ENCODE data around the gene MTOR. TPM values are rescaled to one million over a fixed set of nuclear protein-coding genes. Genes with fewer than 3 reads are reported as not detected.
"Not testable (repeated sequence)": the region's sequence is repeated elsewhere in the genome, so short reads cannot be mapped to it uniquely, and the experiment has no call there.

Gene MTOR
- polyA plus RNA-seq, 3 donors, result 8.7 to 16.9 (median 12.6) TPM

DNA sequence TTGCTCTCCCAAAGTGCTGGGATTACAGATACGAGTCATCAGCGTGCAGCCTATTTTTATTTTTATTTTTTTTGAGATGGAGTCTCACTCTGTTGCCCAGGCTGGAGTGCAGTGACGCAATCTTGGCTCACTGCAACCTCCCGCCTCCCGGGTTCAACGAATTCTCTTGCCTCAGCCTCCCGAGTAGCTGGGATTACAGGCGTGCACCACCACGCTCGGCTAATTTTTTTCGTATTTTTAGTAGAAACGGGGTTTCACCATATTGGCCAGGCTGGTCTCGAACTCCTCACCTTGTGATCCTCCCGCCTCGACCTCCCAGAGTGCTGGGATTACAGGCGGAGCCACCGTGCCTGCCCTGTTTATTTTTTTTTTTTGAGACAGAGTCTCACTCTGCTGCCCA, 161.5 kb downstream of the MTOR start:
- H3K27ac ChIP-seq (ENCODE audit: low read depth, low read length), result not testable (repeated sequence)
- WGBS, 3 donors, result 95 to 97% (median 95%) methylated on average over 17 of the region's 17 CpGs

DNA sequence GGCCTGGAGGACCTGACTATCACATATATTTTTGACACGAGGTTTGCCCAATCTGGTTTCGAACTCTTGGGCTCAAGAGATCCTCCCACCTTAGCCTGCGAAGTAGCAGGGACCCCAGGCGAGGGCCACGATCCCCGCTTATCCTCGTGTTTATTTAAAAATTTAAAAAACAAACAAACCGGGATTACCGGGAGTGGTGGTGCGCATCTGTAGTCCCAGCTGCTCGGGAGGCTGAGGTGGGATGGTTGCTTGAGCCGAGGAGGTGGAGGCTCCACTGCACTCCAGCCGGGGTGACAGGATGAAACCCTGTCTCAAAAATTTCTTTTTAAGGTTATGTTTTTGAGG, 162.2 kb downstream of the MTOR start:
- 32 to 58% (median 52%) methylated on average over 13 of the region's 13 CpGs for WGBS, 3 donors
- H3K27ac ChIP-seq (ENCODE audit: low read depth, low read length), result no peak overlapping the region

DNA sequence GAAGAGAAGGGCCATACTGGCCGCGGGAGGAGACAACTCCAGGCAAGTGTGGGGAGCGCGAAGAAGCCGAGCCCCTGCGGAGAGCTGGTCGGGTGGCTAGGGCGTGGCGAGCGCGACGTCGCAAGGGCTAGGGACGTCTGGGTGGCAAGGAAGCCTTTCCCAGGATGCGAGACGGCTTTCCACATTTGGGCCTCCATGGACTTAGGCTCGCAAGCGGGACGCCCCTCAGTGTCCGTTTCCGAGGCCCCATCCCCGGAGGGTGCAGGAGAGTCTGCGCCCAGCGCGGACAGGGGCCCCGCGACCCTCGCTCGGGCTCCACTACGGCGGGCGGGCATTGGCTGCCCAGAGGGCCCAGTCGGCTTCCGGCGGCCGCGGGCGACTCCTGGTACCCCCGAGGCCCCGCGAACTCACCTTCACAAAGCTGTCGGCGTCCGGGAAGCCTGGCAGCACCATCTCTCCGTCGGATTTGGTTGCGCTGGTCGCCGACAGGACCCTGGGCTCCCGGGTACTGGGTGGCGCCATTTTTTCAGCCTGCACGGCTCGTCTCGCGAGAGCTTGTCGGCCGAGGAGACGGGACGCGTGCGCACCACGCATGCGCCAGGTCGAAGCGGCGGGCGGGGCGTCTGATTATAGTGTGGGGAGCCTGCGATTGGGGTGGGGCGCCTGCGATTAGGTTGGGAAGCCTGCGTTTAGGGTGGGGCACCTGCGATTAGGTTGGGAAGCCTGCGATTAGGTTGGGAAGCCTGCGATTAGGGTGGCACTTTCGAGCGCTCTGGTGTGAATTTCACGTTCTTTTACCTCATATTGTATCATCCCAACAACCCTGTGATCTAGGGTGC, 162.8 kb downstream of the MTOR start, which contains the start of gene EXOSC10:
Gene EXOSC10, minus strand, starts transcription at position 560 of the 839 bp plus-strand sequence. Its CDS starts 38 bp downstream, at position 522.
- WGBS, 3 donors, result 0 to 1% (median 1%) methylated on average over 70 to 78 of the region's 78 CpGs
- H3K27ac ChIP-seq (ENCODE audit: low read depth, low read length), result no peak within 1 kb of the TSS

DNA sequence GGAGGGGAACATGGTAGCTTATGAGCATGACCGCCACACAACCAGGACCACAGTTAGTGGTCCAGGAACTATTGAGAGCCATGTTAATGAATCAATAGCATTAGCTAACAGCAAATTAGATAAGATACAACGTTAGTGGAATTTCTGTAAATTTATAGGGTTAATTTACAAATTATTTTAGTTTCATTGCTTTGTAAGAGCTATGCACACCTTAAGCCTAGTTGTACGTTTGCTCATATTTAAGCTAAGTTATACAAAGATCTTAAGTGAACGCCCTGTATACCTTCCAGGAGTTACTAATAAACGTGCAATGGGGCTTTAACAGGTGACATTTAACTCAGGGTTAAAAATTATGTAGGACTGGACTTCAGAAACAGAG, 163.4 kb downstream of the MTOR start:
- WGBS, 3 donors, result 12 to 18% (median 14%) methylated on average over 5 of the region's 5 CpGs
- no peak overlapping the region for H3K27ac ChIP-seq (ENCODE audit: low read depth, low read length)

DNA sequence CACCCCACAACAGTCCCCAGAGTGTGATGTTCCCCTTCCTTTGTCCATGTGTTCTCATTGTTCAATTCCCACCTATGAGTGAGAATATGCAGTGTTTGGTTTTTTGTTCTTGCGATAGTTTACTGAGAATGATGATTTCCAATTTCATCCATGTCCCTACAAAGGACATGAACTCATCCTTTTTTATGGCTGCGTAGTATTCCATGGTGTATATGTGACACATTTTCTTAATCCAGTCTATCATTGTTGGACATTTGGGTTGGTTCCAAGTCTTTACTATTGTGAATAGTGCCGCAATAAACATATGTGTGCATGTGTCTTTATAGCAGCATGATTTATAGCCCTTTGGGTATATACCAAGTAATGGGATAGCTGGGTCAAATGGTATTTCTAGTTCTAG, 178.6 kb downstream of the MTOR start:
- 88 to 100% (median 95%) methylated on average over 2 of the region's 3 CpGs for WGBS, 3 donors
- not testable (repeated sequence) for H3K27ac ChIP-seq (ENCODE audit: low read depth, low read length)

DNA sequence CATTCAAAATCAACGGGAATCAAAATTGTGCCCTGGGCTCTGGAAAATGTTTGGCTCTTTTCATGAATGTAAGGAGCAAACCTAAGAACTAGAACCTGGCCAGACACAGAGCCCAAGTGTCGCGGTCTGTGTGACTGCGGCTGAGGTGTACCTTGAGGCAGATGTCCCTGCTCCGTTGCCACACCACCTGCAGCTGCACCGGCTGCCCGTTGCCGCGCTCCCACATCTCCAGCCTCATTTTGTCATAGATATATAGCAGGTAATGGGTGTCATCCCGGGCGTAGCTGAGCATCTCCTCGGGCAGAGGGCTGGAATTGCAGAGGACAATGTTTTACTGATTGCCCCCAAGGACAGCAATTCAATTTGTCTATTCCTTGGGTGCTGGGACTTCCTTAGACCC, 181.4 kb downstream of the MTOR start:
- no peak overlapping the region for H3K27ac ChIP-seq (ENCODE audit: low read depth, low read length)
- 85 to 89% (median 86%) methylated on average over 12 of the region's 12 CpGs for WGBS, 3 donors

DNA sequence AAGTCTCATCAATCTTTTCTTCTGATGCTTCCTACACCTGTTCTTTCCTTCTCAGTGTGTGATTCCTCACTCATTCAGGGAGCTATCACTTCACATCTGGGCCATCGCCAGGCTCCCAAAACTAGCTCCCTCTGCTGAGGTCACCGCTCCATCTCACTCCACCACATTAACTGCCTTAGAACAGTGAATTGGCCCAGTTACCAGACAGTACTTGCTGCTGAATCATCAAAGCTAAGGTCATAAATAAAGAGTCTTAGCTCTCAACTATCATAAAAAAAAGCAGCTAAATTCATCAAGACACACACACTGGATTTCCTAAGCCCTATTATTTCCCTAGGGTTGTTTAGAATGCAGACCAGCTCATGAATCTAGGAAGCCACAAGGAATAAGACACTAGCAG, 183.7 kb downstream of the MTOR start:
- H3K27ac ChIP-seq (ENCODE audit: low read depth, low read length), result no peak overlapping the region
- WGBS, 3 donors, result 91 to 98% (median 92%) methylated on average over 2 of the region's 2 CpGs

DNA sequence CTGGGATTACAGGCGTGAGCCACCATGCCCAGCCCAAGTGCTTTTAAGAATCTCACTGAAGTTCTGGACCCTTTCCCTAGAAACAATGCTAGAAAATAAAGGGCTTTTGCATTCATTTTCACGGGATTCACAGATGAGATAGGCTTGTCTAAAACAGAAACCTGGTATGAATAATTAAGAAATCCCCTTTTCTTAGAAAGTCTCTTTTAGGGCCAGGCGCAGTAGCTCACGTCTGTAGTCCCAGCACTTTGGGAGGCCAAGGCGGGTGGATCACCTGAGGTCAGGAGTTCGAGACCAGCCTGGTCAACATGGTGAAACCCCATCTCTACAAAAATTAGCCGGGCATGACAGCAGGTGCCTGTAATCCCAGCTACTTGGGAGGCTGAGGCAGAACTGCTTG, 189.0 kb downstream of the MTOR start:
- 90 to 94% (median 90%) methylated on average over 7 of the region's 7 CpGs for WGBS, 3 donors
- not testable (repeated sequence) for H3K27ac ChIP-seq (ENCODE audit: low read depth, low read length)

DNA sequence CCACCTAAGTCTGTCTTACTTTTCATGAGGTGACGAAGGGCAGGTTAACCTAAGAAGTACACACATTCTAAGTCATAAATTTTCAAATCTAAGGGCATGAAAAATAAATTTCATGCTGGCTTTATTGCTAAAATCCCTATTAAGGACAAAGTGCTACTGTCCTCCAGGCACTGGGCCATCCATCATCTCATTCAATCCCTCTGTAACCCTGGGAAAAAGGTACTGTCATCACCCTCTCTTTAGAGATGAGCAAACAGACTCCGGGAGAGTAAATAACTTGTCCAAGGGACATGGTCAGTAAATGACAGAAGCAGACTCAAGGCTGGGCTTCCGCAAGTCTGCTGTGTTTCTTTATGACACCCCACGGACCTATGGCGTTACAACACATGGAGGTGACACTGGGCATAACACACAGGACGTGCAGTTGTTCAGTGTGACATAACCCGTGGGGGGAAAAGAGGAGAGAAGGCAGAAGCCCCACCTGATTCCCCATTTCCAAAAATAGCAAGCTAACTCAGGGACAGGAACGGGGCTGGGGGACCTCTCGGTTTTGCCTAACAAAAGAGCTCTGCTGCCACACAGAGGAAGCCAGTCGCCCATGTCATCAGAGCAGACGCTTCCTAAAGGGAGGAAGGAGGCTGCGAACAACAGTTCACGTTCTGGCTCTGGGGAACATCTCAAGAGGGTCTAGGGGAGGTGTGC, 190.0 kb downstream of the MTOR start:
- 46 to 71% (median 70%) methylated on average over 13 of the region's 13 CpGs for WGBS, 3 donors
- H3K27ac ChIP-seq (ENCODE audit: low read depth, low read length), result no peak overlapping the region

DNA sequence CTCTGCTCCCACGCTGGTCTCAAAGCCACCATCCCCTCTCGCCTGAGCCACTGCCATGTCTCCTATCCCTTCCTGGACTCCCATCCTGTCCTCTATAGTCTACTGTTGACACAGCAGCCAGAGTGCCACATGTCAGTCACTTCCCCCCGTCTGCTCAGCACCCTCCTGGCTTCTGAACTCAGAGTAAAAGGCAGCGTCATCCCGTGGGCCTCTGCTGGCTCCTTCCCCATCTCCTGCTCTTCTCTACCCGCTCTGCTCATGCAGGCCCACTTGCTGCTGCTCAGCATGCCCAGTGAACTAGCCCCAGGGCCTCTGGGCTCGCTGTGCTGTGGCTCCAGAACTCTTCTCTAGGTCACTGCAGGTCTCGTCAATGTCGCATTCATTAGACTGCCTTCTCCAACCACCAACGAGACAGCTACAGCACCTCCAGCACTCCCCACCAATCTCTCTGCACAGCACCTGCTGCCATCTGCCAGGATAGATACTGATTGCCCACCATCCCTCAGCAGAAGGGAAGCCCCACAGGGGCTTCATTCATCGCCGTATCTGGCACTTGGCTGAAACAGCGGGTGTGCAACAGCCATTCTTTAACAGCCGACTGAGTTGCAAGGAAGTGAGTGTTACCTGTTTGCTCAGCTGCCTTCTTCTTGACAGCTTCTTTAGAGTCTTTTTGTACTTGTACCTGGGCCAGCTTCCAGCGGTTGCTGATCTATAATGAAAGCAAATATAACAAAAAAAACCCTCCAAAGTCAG, 190.7 kb downstream of the MTOR start:
- no peak overlapping the region for H3K27ac ChIP-seq (ENCODE audit: low read depth, low read length)
- WGBS, 3 donors, result 41 to 85% (median 80%) methylated on average over 15 of the region's 15 CpGs

DNA sequence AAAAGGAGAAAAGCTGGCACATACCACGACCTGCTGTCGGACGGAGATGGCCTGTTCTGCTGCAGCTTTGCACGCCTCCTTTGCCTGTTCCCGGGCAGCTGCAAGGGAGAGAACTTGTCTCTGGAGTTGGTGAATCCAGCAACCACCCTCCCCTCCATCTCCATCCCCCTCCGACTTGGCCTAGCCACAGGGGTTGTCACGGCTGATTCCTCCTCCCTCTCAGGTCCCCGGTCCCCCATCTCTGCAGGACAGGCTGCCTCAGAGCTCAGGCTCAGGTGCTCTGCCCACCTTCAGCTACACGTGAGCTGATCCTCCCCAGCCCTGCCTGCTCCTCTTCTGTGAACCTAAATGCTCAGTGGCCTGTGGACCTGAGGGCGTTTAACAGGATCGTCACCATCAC, 191.5 kb downstream of the MTOR start:
- WGBS, 3 donors, result 75 to 92% (median 91%) methylated on average over 10 to 11 of the region's 11 CpGs
- H3K27ac ChIP-seq (ENCODE audit: low read depth, low read length), result no peak overlapping the region

DNA sequence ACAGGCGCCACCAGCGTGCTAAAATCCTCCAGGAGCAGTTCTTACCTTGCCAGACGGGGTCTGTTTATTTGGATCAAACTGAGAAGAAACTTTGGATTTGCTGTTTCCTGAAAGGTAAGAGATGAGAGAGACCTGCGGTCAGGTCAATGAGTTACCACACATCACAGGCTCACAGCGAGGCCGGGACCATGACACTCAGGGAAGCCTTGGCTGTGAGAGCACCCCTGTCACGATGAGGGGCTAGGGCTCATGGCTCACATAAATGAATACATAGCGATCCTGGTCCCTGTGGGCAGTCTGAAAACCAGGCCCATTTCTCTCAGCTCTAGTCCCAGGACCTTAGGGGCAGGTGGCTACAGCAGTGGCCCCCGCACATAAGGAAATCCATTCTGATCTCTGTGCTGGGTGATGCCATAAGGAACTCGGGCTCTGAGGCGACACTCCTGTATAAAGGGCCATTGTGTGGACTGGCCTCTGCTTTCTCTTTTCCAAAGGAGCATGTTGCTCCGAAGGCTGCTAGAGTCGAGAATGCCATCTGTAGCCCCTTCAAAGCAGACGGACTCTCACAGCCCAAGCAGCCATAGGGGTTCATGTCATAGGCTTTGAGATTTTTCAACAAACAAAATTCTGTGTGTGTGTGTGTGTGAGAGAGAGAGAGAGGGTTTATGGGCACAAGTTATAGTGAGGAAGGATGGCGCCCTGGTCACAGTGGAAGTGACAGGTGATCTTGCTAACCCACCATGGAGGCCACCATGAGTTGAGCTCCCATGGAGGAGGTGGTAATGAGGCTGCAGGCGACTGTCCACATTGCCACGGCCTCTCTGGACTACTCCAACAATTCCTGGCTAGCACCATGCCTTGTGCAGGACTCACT, 193.5 kb downstream of the MTOR start:
- no peak overlapping the region for H3K27ac ChIP-seq (ENCODE audit: low read depth, low read length)
- 91 to 97% (median 94%) methylated on average over 17 of the region's 17 CpGs for WGBS, 3 donors

DNA sequence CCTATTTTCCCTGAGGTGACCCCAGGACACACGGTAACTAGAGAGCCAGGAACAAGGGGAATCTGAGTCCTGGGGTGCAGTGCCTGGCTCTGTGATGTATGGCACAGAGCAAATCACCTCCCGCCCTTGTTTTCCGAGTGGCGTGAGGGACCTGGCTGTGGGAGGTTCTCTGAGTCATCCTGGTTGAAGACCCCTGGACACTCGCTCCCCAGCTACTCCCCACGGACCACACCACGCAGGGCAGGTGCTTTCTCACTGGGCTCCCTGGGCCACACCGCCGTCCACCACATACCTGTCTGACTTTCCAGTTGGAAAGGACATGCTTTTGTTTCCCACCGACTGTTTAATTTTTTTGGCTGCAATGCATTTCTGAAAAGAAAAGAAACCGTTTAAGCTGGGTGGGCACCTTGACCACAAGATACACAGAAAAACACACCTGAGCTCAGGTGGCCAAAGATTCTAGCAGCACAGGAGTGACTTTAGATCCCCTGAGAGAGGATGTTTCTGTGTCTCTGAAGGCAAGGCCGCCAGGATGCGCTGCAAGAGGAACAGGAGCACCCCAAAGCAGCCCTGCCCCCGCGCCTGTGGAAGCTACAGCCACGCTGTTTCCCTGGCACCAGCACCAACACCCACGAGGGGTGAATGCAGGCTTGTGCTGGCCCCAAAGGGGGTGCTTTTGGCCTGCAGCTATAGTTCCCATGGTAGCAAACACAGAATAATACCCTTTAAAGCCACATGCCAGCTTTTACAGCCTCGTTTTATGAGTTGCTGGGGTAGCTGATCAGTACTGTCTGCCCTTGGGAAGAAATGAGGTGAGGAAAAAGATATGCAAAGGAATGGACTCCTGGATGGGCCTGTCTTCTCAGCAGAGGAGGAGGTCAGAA, 194.4 kb downstream of the MTOR start:
- 90 to 92% (median 90%) methylated on average over 18 of the region's 18 CpGs for WGBS, 3 donors
- H3K27ac ChIP-seq (ENCODE audit: low read depth, low read length), result no peak overlapping the region

DNA sequence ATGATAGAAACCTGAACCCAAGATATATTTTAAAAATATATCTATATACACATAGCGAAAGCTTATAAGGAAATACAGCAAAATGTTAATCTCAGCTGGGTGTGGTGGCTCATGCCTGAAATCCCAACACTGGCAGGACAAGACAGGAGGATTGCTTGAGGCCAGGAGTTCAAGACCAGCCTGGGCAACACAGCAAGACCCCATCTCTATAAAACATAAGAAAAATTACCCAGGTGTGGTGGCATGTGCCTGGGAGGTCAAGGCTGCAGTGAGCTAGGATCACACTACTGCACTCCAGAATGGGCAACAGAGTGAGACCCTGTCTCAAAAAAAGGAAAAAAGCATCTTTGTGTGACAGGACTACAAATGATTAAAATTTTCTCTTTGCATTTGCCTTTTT, 196.6 kb downstream of the MTOR start:
- H3K27ac ChIP-seq (ENCODE audit: low read depth, low read length), result no peak overlapping the region
- 93 to 97% (median 94%) methylated on average over 1 of the region's 1 CpG for WGBS, 3 donors

DNA sequence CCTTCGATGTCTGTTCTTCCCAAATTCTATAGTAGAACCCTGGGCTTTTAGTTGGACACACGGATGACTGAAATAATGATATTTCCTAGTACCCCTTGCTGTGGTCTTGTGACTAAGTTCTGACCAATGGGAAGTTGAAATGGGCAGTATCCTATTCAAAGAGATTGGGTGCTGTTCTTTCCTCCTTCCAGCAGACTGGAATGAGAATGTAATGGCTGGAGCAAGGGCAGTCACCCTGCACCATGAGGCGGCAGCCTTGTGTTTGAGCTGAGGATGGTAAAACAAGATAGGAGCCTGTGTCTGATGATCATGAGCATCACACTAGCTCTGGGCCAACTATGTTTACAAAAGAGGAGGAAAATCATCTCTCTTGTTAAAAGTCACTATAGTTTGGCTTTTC, 197.4 kb downstream of the MTOR start:
- no peak overlapping the region for H3K27ac ChIP-seq (ENCODE audit: low read depth, low read length)
- 96 to 99% (median 99%) methylated on average over 3 of the region's 3 CpGs for WGBS, 3 donors

DNA sequence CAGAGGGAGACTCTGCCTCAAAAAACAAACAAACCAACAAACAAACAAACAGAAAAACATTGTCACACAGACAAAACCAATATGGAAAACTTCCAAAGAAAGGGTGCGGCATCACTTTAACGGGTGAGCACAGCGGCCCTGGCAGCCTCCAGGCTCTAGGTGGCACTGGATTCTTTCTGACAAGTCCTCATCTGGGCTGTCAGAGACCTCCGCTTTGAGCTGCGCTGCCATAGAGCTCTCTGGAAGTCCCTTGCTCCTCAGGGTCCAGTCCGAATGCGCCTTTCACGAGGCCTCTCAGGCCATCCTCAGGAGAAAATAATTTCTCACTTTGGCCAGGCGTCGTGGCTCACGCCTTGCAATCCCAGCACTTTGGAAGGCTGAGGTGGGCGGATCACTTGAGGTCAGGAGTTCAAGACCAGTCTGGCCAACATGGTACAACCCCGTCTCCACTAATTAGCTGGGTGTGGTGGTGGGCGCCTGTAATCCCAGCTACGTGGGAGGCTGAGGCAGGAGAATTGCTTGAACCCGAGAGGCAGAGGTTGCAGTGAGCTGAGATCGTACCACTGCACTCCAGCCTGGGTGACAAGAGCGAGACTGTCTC, 198.3 kb downstream of the MTOR start:
- WGBS, 3 donors, result 87 to 90% (median 89%) methylated on average over 18 of the region's 18 CpGs
- H3K27ac ChIP-seq (ENCODE audit: low read depth, low read length), result not testable (repeated sequence)

DNA sequence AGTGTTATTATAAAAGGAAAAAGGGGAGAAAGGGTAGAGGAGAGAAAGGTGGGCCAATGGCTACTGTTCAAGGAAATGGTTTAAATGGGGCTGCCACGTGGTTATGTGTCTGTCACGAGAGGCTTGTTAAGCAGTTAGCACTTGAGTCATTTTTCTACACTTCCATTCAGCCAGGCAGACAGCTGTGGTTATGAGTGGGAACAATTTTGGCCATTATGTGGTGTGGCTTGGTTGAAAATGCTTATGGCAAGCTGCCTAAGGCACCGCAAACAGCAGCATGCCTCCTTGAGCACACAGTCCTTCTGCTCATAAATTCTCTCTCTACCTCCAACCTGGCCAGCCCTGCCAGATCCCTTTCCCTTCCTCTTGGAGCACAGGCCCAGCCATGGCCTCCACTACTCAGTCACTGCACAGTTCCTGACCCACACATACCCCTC, 199.4 kb downstream of the MTOR start:
- H3K27ac ChIP-seq (ENCODE audit: low read depth, low read length), result no peak overlapping the region
- WGBS, 3 donors, result 61 to 77% (median 71%) methylated on average over 3 of the region's 3 CpGs
